GM23338 (cell line): ENCODE data around the gene ZSWIM9. TPM values are rescaled to one million over a fixed set of nuclear protein-coding genes. Genes with fewer than 3 reads are reported as not detected.

Source experiments
- ATAC-seq: fragments of 200-7000 bp; cut with Tn5 transposase; 3 replicates; pipeline ENCODE4 v1.9.1; 2020
- DNase-seq: peaks from one replicate; pipeline ENCODE4 v3.0.0-alpha.2; 2015; ENCODE audit warnings: low spot score
- H2AFZ ChIP-seq: fragments of 200-600 bp; sonication (generic); 2 replicates; pipeline ENCODE4 v1.8.0; 2016; ENCODE audit warnings: antibody characterized with exemption, mild to moderate bottlenecking, moderate library complexity
- H3F3A ChIP-seq: fragments of 200-600 bp; sonication (generic); replicated peaks from 2 replicates; pipeline ENCODE4 v1.8.0; 2017; ENCODE audit warnings: antibody characterized with exemption, mixed run types, low read depth
- H3K27ac ChIP-seq: fragments of 200-600 bp; sonication (generic); 2 replicates; pipeline ENCODE4 v1.6.1; 2016; ENCODE audit warnings: low read depth
- H3K27me3 ChIP-seq: fragments of 200-600 bp; sonication (generic); 2 replicates; pipeline ENCODE4 v1.8.0; 2016; ENCODE audit warnings: mild to moderate bottlenecking, mixed run types, moderate library complexity; ENCODE audit not compliant: insufficient read depth
- H3K36me3 ChIP-seq: fragments of 200-600 bp; sonication (generic); 2 replicates; pipeline ENCODE4 v1.8.0; 2016; ENCODE audit warnings: mild to moderate bottlenecking; ENCODE audit not compliant: insufficient read depth
- H3K4me1 ChIP-seq: fragments of 200-600 bp; sonication (generic); 2 replicates; pipeline ENCODE4 v1.8.0; 2016; ENCODE audit warnings: mild to moderate bottlenecking, moderate library complexity; ENCODE audit not compliant: insufficient read depth
- H3K4me2 ChIP-seq: fragments of 200-600 bp; sonication (generic); 2 replicates; pipeline ENCODE4 v1.7.1; 2017; ENCODE audit warnings: mixed run types
- H3K4me3 ChIP-seq: fragments of 200-600 bp; sonication (generic); 2 replicates; pipeline ENCODE4 v1.6.1; 2016; ENCODE audit warnings: mixed run types
- H3K79me2 ChIP-seq: fragments of 200-600 bp; sonication (generic); replicated peaks from 2 replicates; pipeline ENCODE4 v1.8.0; 2017; ENCODE audit warnings: mild to moderate bottlenecking; ENCODE audit not compliant: insufficient read depth
- H3K9me2 ChIP-seq: fragments of 200-600 bp; sonication (generic); 2 replicates; pipeline ENCODE4 v1.8.0; 2017; ENCODE audit not compliant: insufficient read depth
- H4K20me1 ChIP-seq: fragments of 200-600 bp; sonication (generic); replicated peaks from 2 replicates; pipeline ENCODE4 v1.8.0; 2017; ENCODE audit warnings: mild to moderate bottlenecking; ENCODE audit not compliant: insufficient read depth
- H3K27ac Mint-ChIP-seq: 2 replicates; pipeline ENCODE4 v1.8.0; 2020; ENCODE audit warnings: inconsistent platforms, mild to moderate bottlenecking, moderate library complexity, mixed read lengths
- H3K27me3 Mint-ChIP-seq: 3 replicates; pipeline ENCODE4 v1.8.0; 2022; ENCODE audit warnings: low read depth, mild to moderate bottlenecking, moderate library complexity, mixed read lengths, inconsistent platforms; ENCODE audit not compliant: insufficient read depth, poor library complexity
- H3K36me3 Mint-ChIP-seq: 3 replicates; pipeline ENCODE4 v1.8.0; 2021; ENCODE audit warnings: low read depth, mild to moderate bottlenecking, inconsistent platforms, moderate library complexity, mixed read lengths
- H3K4me1 Mint-ChIP-seq: 3 replicates; pipeline ENCODE4 v1.8.0; 2020; ENCODE audit warnings: mild to moderate bottlenecking, inconsistent platforms, mixed read lengths
- H3K4me3 Mint-ChIP-seq: 3 replicates; pipeline ENCODE4 v1.8.0; 2021; ENCODE audit warnings: moderate library complexity, mild to moderate bottlenecking, inconsistent platforms, mixed read lengths
- H3K9me3 Mint-ChIP-seq: 3 replicates; pipeline ENCODE4 v1.8.0; 2020; ENCODE audit warnings: moderate library complexity, mild to moderate bottlenecking, inconsistent platforms, mixed read lengths
- CREB1 ChIP-seq: fragments of 250-450 bp; sonication (Bioruptor Pico); IDR thresholded peaks from 2 replicates; pipeline ENCODE4 v1.5.0; 2020; ENCODE audit warnings: low read depth, mild to moderate bottlenecking, moderate library complexity
- ETS1 ChIP-seq: IDR thresholded peaks from 2 replicates; pipeline ENCODE4 v1.6.1; 2016; ENCODE audit warnings: antibody characterized with exemption
- EZH2 ChIP-seq: fragments of 200-600 bp; sonication (generic); IDR thresholded peaks from one replicate; pipeline ENCODE4 v1.8.0; 2017; ENCODE audit warnings: antibody characterized with exemption, mild to moderate bottlenecking, low read depth; ENCODE audit not compliant: unreplicated experiment
- EZH2phosphoT487 ChIP-seq: fragments of 200-600 bp; sonication (generic); IDR thresholded peaks from one replicate; pipeline ENCODE4 v1.8.1; 2018; ENCODE audit warnings: antibody characterized with exemption; ENCODE audit not compliant: unreplicated experiment
- JUNB ChIP-seq: IDR thresholded peaks from one replicate; pipeline ENCODE4 v1.6.1; 2016; ENCODE audit warnings: antibody characterized with exemption; ENCODE audit not compliant: unreplicated experiment
- NANOG ChIP-seq: IDR thresholded peaks from 2 replicates; pipeline ENCODE4 v1.6.1; 2016; ENCODE audit warnings: antibody characterized with exemption, borderline replicate concordance
- STAT1 ChIP-seq: IDR thresholded peaks from one replicate; pipeline ENCODE4 v1.6.1; 2016; ENCODE audit warnings: antibody characterized with exemption; ENCODE audit not compliant: unreplicated experiment
- ZNF331 ChIP-seq: fragments of 250-450 bp; sonication (Bioruptor Pico); IDR thresholded peaks from 2 replicates; pipeline ENCODE4 v1.5.0; 2020; ENCODE audit warnings: low read depth, mild to moderate bottlenecking, moderate library complexity
- polyA plus RNA-seq: library from polyadenylated mRNA; unstranded; fragments of >200 nt; fragmentation: Nextera tagmentation; extraction: Ambion mirVana; gene quantifications from 2 replicates; pipeline ENCODE4 v1.2.1, GENCODE V29; 2016
- total RNA-seq: library from RNA; depleted of rRNA; stranded (reverse); fragments of >200 nt; shearing (Covaris generic); gene quantifications from 2 replicates; pipeline ENCODE4 v1.2.3, GENCODE V29; 2014
- TF ChIP-seq, protein P1 (sequence below): IDR thresholded peaks from one replicate; pipeline ENCODE4 v1.6.1; 2018; ENCODE audit warnings: antibody characterized with exemption; ENCODE audit not compliant: unreplicated experiment
- TF ChIP-seq, protein P2 (sequence below), 2 experiments: fragments of 200-600 bp in 1 of 2; sonication (generic) in 1 of 2; conservative IDR thresholded peaks; 2 replicates each; pipeline versions ENCODE4 v1.5.1 to v1.6.1; 2016 to 2017; ENCODE audit warnings: antibody characterized with exemption in 2 of 2, low read depth in 2 of 2, mild to moderate bottlenecking in 2 of 2, moderate library complexity in 1 of 2

Gene ZSWIM9
- total and polyA plus RNA-seq, 2 experiments from 2014 or later = 2.9 to 9.1 TPM

GRCh38 chr19:48175578-48175977 lies 5.1 kb downstream of the ZSWIM9 start (continued):
- TF ChIP-seq, protein P1, sequence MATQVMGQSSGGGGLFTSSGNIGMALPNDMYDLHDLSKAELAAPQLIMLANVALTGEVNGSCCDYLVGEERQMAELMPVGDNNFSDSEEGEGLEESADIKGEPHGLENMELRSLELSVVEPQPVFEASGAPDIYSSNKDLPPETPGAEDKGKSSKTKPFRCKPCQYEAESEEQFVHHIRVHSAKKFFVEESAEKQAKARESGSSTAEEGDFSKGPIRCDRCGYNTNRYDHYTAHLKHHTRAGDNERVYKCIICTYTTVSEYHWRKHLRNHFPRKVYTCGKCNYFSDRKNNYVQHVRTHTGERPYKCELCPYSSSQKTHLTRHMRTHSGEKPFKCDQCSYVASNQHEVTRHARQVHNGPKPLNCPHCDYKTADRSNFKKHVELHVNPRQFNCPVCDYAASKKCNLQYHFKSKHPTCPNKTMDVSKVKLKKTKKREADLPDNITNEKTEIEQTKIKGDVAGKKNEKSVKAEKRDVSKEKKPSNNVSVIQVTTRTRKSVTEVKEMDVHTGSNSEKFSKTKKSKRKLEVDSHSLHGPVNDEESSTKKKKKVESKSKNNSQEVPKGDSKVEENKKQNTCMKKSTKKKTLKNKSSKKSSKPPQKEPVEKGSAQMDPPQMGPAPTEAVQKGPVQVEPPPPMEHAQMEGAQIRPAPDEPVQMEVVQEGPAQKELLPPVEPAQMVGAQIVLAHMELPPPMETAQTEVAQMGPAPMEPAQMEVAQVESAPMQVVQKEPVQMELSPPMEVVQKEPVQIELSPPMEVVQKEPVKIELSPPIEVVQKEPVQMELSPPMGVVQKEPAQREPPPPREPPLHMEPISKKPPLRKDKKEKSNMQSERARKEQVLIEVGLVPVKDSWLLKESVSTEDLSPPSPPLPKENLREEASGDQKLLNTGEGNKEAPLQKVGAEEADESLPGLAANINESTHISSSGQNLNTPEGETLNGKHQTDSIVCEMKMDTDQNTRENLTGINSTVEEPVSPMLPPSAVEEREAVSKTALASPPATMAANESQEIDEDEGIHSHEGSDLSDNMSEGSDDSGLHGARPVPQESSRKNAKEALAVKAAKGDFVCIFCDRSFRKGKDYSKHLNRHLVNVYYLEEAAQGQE = no peak
- no peak for TF ChIP-seq STAT1
- no peak for TF ChIP-seq CREB1 (CRISPR knock-in tag)
- no peak for TF ChIP-seq JUNB

- Histone ChIP-seq H3K9me2 (no peaks in the 10 kb centered on the region), H3K27ac (no peak overlapping the region), H3K79me2 (peaks cover 13% of the 10 kb centered on the region), H2AFZ (no peak overlapping the region), H3K4me3 (no peak overlapping the region), H3F3A (no peaks in the 10 kb centered on the region), H3K4me2 (no peak overlapping the region), H4K20me1 (peaks cover 4% of the 10 kb centered on the region; the same call in 1 of the 2 replicates), H3K36me3 (peaks cover 24% of the 10 kb centered on the region), H3K27me3 (no peaks in the 10 kb centered on the region), H3K4me1 (peaks cover 3% of the 10 kb centered on the region)
- H3K27me3 Mint-ChIP-seq = peaks cover 8% of the 10 kb centered on the region
- H3K27ac Mint-ChIP-seq = no peak overlapping the region
- DNase-seq = no peak
- ATAC-seq = no peak
- peaks cover 12% of the 10 kb centered on the region for H3K9me3 Mint-ChIP-seq
- no peak for TF ChIP-seq JUNB
- no peak overlapping the region for H3K4me3 Mint-ChIP-seq
- peaks cover 3% of the 10 kb centered on the region for H3K4me1 Mint-ChIP-seq
- peaks cover 61% of the 10 kb centered on the region for H3K36me3 Mint-ChIP-seq
These were observed 5.7 kb downstream of the ZSWIM9 start for GRCh38 chr19:48176226-48176625.

DNA sequence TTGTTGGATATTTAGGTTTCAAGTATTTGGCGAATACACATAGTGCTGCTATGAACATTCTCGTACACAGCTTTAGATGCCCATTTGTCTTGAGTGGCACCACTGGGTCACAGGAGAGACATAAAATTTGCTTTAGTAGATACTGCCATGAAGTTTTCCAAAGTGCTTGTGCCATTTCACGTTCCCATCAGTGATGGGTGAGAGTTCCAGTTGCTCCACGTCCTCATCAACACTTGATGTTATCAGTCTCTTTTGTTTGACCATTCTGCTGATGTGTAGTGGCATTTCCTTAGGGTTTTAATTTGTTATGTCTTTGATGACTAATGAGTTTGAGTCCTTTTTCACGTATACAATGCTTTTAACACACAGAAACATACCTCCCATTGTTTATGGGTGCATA lies 11.0 kb downstream of the ZSWIM9 start:
- Histone ChIP-seq H4K20me1 (peaks cover 3% of the 10 kb centered on the region; the same call in 1 of the 2 replicates), H3F3A (no peaks in the 10 kb centered on the region), H3K36me3 (peaks cover 13% of the 10 kb centered on the region), H3K4me3 (no peak overlapping the region), H3K27ac (no peak overlapping the region), H3K4me2 (no peak overlapping the region), H3K27me3 (no peaks in the 10 kb centered on the region), H2AFZ (no peak overlapping the region), H3K9me2 (no peaks in the 10 kb centered on the region), H3K4me1 (no peaks in the 10 kb centered on the region), H3K79me2 (no peaks in the 10 kb centered on the region)
- DNase-seq = no peak
- Mint-ChIP-seq H3K27ac (no peak overlapping the region), H3K4me1 (no peaks in the 10 kb centered on the region), H3K27me3 (peaks cover 7% of the 10 kb centered on the region), H3K9me3 (peaks cover 24% of the 10 kb centered on the region), H3K36me3 (peaks cover 55% of the 10 kb centered on the region), H3K4me3 (no peak overlapping the region)
- no peak for ATAC-seq
- TF ChIP-seq, protein P2, sequence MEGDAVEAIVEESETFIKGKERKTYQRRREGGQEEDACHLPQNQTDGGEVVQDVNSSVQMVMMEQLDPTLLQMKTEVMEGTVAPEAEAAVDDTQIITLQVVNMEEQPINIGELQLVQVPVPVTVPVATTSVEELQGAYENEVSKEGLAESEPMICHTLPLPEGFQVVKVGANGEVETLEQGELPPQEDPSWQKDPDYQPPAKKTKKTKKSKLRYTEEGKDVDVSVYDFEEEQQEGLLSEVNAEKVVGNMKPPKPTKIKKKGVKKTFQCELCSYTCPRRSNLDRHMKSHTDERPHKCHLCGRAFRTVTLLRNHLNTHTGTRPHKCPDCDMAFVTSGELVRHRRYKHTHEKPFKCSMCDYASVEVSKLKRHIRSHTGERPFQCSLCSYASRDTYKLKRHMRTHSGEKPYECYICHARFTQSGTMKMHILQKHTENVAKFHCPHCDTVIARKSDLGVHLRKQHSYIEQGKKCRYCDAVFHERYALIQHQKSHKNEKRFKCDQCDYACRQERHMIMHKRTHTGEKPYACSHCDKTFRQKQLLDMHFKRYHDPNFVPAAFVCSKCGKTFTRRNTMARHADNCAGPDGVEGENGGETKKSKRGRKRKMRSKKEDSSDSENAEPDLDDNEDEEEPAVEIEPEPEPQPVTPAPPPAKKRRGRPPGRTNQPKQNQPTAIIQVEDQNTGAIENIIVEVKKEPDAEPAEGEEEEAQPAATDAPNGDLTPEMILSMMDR (conservative IDR thresholded peaks at IDR 0.05; ENCODE audit: low read depth in 2 of 2) = no peak
- no peak for TF ChIP-seq ZNF331 (CRISPR knock-in tag)
- no peak for TF ChIP-seq EZH2
- no peak for TF ChIP-seq NANOG
- TF ChIP-seq CREB1 (CRISPR knock-in tag) = no peak
- TF ChIP-seq, protein P1 = no peak
- no peak for TF ChIP-seq ETS1
- TF ChIP-seq EZH2phosphoT487 = no peak
- no peak for TF ChIP-seq STAT1
